Erythroblast (primary cell): Measurements from ENCODE around the gene POC1B.

Experiments
- GATA1 ChIP-seq: IDR thresholded peaks from 2 replicates; pipeline ENCODE4 v1.6.1; 2011; ENCODE audit warnings: low read depth, mild to moderate bottlenecking, control low read depth, low read length, moderate library complexity
- POLR2A ChIP-seq: IDR thresholded peaks from 2 replicates; pipeline ENCODE4 v1.6.1; 2011; ENCODE audit warnings: mild to moderate bottlenecking, low read length

DNA sequence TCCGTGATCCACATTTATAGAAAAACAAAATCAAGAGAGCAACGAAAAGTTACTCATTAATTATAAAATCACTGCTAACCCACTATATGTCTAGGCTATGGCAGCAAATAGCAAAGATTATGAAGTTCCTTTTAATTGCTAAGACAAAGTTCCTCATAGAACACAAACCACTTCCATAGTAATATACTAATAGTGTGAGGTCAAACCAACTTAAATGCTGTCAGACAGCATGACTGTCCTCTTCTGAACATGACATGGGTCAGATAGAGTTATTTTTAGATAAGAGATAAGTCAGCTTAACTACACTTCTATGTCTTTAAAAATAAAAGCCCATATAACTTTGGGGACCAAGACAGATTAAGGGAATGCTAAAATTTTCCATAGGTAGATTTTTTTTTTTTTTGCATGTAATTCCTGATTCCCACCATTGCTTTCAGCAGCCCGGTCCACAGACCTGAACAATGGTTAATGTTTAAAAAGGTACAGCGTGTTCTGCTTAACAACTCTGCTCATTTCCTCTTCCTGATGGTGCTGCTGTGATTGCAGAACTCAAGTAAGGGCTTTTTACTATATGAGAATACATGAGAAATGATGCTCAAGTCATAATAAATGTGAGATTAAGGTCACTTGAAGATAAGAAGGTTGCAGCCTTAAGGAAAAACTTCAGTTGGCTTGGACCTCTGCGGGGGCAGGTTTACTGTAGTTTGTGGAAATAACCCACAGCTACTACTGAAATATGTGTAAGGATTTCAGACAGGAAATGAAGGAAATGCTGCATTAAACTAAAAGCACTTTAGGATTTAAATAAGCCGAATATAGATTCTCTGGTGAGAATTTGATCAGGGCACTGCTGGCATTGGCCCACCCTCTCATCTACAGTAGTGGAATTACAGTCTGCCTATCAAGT, 135.8 kb downstream of the POC1B start:
- TF ChIP-seq POLR2A (no peak), GATA1 (no peak)
